ENCODE measurements around the gene TASL. TPM values are rescaled to one million over a fixed set of nuclear protein-coding genes. Genes with fewer than 3 reads are reported as not detected.

TASL gene
- total RNA-seq, 2 experiments from 2014 or later = 0.41 to 0.75 TPM

- no peak for DNase-seq
- H3K4me3 ChIP-seq (ENCODE audit: low read length) = no peak overlapping the region
- Mint-ChIP-seq H3K9me3 (no peaks in the 10 kb centered on the region), H3K4me3 (no peak overlapping the region), H3K27me3 (no peaks in the 10 kb centered on the region), H3K4me1 (ENCODE audit: low read depth) (peaks cover 12% of the 10 kb centered on the region), H3K27ac (no peak overlapping the region), H3K36me3 (ENCODE audit: low read depth) (no peaks in the 10 kb centered on the region)
- no peaks in the 10 kb centered on the region for H3K9me3 ChIP-seq (ENCODE audit: control insufficient read depth in 1 of 2, insufficient read depth in 1 of 2, low read length in 2 of 2)
- ChIA-PET POLR2A (no interaction called here), CTCF (interaction anchor here (2.1 kb wide), 1 partner anchor 20 kb away, joined by 6 read pairs; no protein-coding TSS in a partner anchor)
- H3K36me3 ChIP-seq (ENCODE audit: insufficient read depth, low read length) = no peaks in the 10 kb centered on the region
- no peak for ATAC-seq (ENCODE audit: poor library complexity)
- TF ChIP-seq CTCF (IDR thresholded peaks at IDR 0.05) = no peak
- no peaks in the 10 kb centered on the region for H3K27me3 ChIP-seq (ENCODE audit: control insufficient read depth in 1 of 2, insufficient read depth in 2 of 2, low read length in 2 of 2)
- intact Hi-C loops (cut with DNase I, micrococcal nuclease) = loop anchor here in 1 of 2 experiments (2.0 kb wide), 1 partner anchor 42 kb away; no protein-coding TSS in a partner anchor
- no peak overlapping the region for H3K27ac ChIP-seq (ENCODE audit: low read depth in 1 of 2, low read length in 2 of 2)
- no peaks in the 10 kb centered on the region for H3K4me1 ChIP-seq (ENCODE audit: insufficient read depth, low read length)
Observed at GRCh38 chrX:30590368-30590767, 12.8 kb upstream of the TASL start.

- intact Hi-C loops (cut with DNase I, micrococcal nuclease) = no loop called here
- no peaks in the 10 kb centered on the region for H3K4me1 ChIP-seq (ENCODE audit: insufficient read depth, low read length)
- H3K4me3 ChIP-seq (ENCODE audit: low read length) = no peak overlapping the region
- no peak overlapping the region for H3K27ac Mint-ChIP-seq
- ATAC-seq (ENCODE audit: poor library complexity) (no peak), DNase-seq (no peak)
- no peak overlapping the region for H3K27ac ChIP-seq (ENCODE audit: low read depth in 1 of 2, low read length in 2 of 2)
- TF ChIP-seq CTCF (IDR thresholded peaks at IDR 0.05) = no peak
- no peaks in the 10 kb centered on the region for H3K36me3 ChIP-seq (ENCODE audit: insufficient read depth, low read length)
- no peaks in the 10 kb centered on the region for H3K36me3 Mint-ChIP-seq (ENCODE audit: low read depth)
- no peaks in the 10 kb centered on the region for H3K27me3 ChIP-seq (ENCODE audit: control insufficient read depth in 1 of 2, insufficient read depth in 2 of 2, low read length in 2 of 2)
- H3K9me3 ChIP-seq (ENCODE audit: control insufficient read depth in 1 of 2, insufficient read depth in 1 of 2, low read length in 2 of 2) = no peaks in the 10 kb centered on the region
- H3K4me1 Mint-ChIP-seq (ENCODE audit: low read depth) = peaks cover 12% of the 10 kb centered on the region
- no peaks in the 10 kb centered on the region for H3K9me3 Mint-ChIP-seq
- no peak overlapping the region for H3K4me3 Mint-ChIP-seq
- ChIA-PET CTCF (interaction anchor here (2.1 kb wide), 1 partner anchor 19 kb away, joined by 6 read pairs; no protein-coding TSS in a partner anchor), POLR2A (no interaction called here)
- H3K27me3 Mint-ChIP-seq = no peaks in the 10 kb centered on the region
Observed at GRCh38 chrX:30589146-30589888, 11.8 kb upstream of the TASL start.

- no peaks in the 10 kb centered on the region for H3K4me1 Mint-ChIP-seq (ENCODE audit: low read depth)
- H3K4me3 Mint-ChIP-seq = no peak overlapping the region
- intact Hi-C loops (cut with DNase I, micrococcal nuclease) = no loop called here
- Histone ChIP-seq H3K27me3 (ENCODE audit: control insufficient read depth in 1 of 2, insufficient read depth in 2 of 2, low read length in 2 of 2) (no peaks in the 10 kb centered on the region), H3K4me3 (ENCODE audit: low read length) (no peak overlapping the region), H3K27ac (ENCODE audit: low read depth in 1 of 2, low read length in 2 of 2) (no peak overlapping the region), H3K4me1 (ENCODE audit: insufficient read depth, low read length) (no peaks in the 10 kb centered on the region), H3K9me3 (ENCODE audit: control insufficient read depth in 1 of 2, insufficient read depth in 1 of 2, low read length in 2 of 2) (no peaks in the 10 kb centered on the region), H3K36me3 (ENCODE audit: insufficient read depth, low read length) (no peaks in the 10 kb centered on the region)
- CTCF ChIA-PET = interaction anchor here (0.6 kb wide), 1 partner anchor 947 kb away, joined by 3 read pairs; no protein-coding TSS in a partner anchor
- no peaks in the 10 kb centered on the region for H3K27me3 Mint-ChIP-seq
- H3K27ac Mint-ChIP-seq = no peak overlapping the region
- DNase-seq (no peak), ATAC-seq (ENCODE audit: poor library complexity) (no peak)
- H3K36me3 Mint-ChIP-seq (ENCODE audit: low read depth) = no peaks in the 10 kb centered on the region
- TF ChIP-seq CTCF (IDR thresholded peaks at IDR 0.05) = no peak
- H3K9me3 Mint-ChIP-seq = no peaks in the 10 kb centered on the region
- POLR2A ChIA-PET = no interaction called here
Observed at GRCh38 chrX:30586516-30586915, 8.9 kb upstream of the TASL start.
